GM19452 (cell line): ENCODE measurements around the gene ABCA4.
"Not testable (repeated sequence)": the region's sequence is repeated elsewhere in the genome, so short reads cannot be mapped to it uniquely, and the experiment has no call there.

Source experiments
- ATAC-seq: cut with Tn5 transposase; IDR thresholded peaks from one replicate; pipeline ENCODE4 v1.9.1; 2021; ENCODE audit not compliant: unreplicated experiment

The ABCA4 gene

GRCh38 chr1:93958032-93958725 is 162.8 kb downstream of the ABCA4 start:
- no peak for ATAC-seq

GRCh38 chr1:93955765-93956164 is 165.2 kb downstream of the ABCA4 start:
- no peak for ATAC-seq

GRCh38 chr1:93947002-93947686 is 173.8 kb downstream of the ABCA4 start:
- ATAC-seq, result not testable (repeated sequence)
